ENCODE measurements around the gene EMILIN1.

The EMILIN1 gene

GRCh38 chr2:27085062-27085672, 6.8 kb downstream of the EMILIN1 start:
- H3K9me3 ChIP-seq (replicated peaks in 1 of 11) = no peaks in the 10 kb centered on the region
- H3K4me2 ChIP-seq = peak overlapping the region; percentile 88 to 100 (median 98)
- peak overlapping the region; percentile 60 to 73 (median 64) for H3K4me3 ChIP-seq
- peak overlapping the region; percentile 71 to 89 (median 81) for H3K9ac ChIP-seq
- H3K27me3 ChIP-seq = no peaks in the 10 kb centered on the region
- H3K27ac ChIP-seq = peak overlapping the region in 10 of 11 experiments; percentile 67 to 82 (median 77); a peak in 17 of 22 replicates
- H3K36me3 ChIP-seq = peaks cover 24 to 46% (median 31%) of the 10 kb centered on the region in 11 experiments
- peaks cover 61 to 92% (median 88%) of the 10 kb centered on the region in 10 experiments for H3K4me1 ChIP-seq
- TF ChIP-seq Cebpa-rat (IDR thresholded peaks at IDR 0.05) = no peak
- peaks cover 0 to 57% (median 27%) of the 10 kb centered on the region in 11 experiments; a peak in 13 of 22 replicates for H4K20me1 ChIP-seq

GRCh38 chr2:27085673-27086089, 7.3 kb downstream of the EMILIN1 start:
- Histone ChIP-seq H4K20me1 (peaks cover 0 to 57% (median 27%) of the 10 kb centered on the region in 11 experiments; a peak in 13 of 22 replicates), H3K4me1 (peaks cover 56 to 92% (median 85%) of the 10 kb centered on the region in 10 experiments), H3K27ac (peak overlapping the region; percentile 67 to 82 (median 76)), H3K9ac (peak overlapping the region; percentile 71 to 89 (median 81)), H3K4me2 (peak overlapping the region; percentile 88 to 100 (median 98)), H3K27me3 (no peaks in the 10 kb centered on the region), H3K4me3 (peak overlapping the region; percentile 60 to 73 (median 64)), H3K9me3 (replicated peaks in 1 of 11) (no peaks in the 10 kb centered on the region), H3K36me3 (peaks cover 24 to 41% (median 31%) of the 10 kb centered on the region in 11 experiments)
- TF ChIP-seq Cebpa-rat (IDR thresholded peaks at IDR 0.05) = no peak

- no peaks in the 10 kb centered on the region for H3K27me3 ChIP-seq
- peak overlapping the region; percentile 67 to 82 (median 76) for H3K27ac ChIP-seq
- peak overlapping the region; percentile 88 to 100 (median 98) for H3K4me2 ChIP-seq
- H4K20me1 ChIP-seq = peaks cover 0 to 57% (median 27%) of the 10 kb centered on the region in 11 experiments; a peak in 13 of 22 replicates
- peak overlapping the region; percentile 71 to 89 (median 81) for H3K9ac ChIP-seq
- no peak for TF ChIP-seq Cebpa-rat (IDR thresholded peaks at IDR 0.05)
- peak overlapping the region; percentile 60 to 73 (median 64) for H3K4me3 ChIP-seq
- H3K9me3 ChIP-seq (replicated peaks in 1 of 11) = no peaks in the 10 kb centered on the region
- peaks cover 52 to 93% (median 82%) of the 10 kb centered on the region in 10 experiments for H3K4me1 ChIP-seq
- H3K36me3 ChIP-seq = peaks cover 24 to 39% (median 31%) of the 10 kb centered on the region in 11 experiments
Observed at GRCh38 chr2:27086090-27086723, 7.8 kb downstream of the EMILIN1 start.

- Histone ChIP-seq H3K4me1 (peaks cover 47 to 87% (median 76%) of the 10 kb centered on the region in 10 experiments), H3K27me3 (no peaks in the 10 kb centered on the region), H3K4me3 (peak within 1 kb of the TSS; percentile 60 to 73 (median 64)), H3K27ac (peak within 1 kb of the TSS; percentile 67 to 82 (median 76)), H3K9ac (peak within 1 kb of the TSS; percentile 71 to 89 (median 81)), H3K36me3 (peaks cover 22 to 35% (median 29%) of the 10 kb centered on the region in 11 experiments), H4K20me1 (peaks cover 0 to 51% (median 27%) of the 10 kb centered on the region in 11 experiments; a peak in 13 of 22 replicates), H3K9me3 (replicated peaks in 1 of 11) (no peaks in the 10 kb centered on the region), H3K4me2 (peak within 1 kb of the TSS; percentile 88 to 100 (median 99))
- no peak for TF ChIP-seq Cebpa-rat (IDR thresholded peaks at IDR 0.05)
Observed at GRCh38 chr2:27086724-27087593, 8.5 kb downstream of the EMILIN1 start, which contains the start of gene KHK. Gene KHK (plus strand): TSS chr2:27086772. CDS start chr2:27087260, 488 bp downstream.

- Histone ChIP-seq H3K4me1 (peaks cover 37 to 81% (median 67%) of the 10 kb centered on the region in 10 experiments), H3K4me2 (peak overlapping the region in 8 of 11 experiments; percentile 88 to 99 (median 95); a peak in 13 of 22 replicates), H3K27ac (no peak overlapping the region), H4K20me1 (peaks cover 0 to 41% (median 23%) of the 10 kb centered on the region in 11 experiments; a peak in 13 of 22 replicates), H3K9ac (no peak overlapping the region), H3K27me3 (no peaks in the 10 kb centered on the region), H3K36me3 (peaks cover 12 to 26% (median 19%) of the 10 kb centered on the region in 11 experiments), H3K9me3 (replicated peaks in 1 of 11) (no peaks in the 10 kb centered on the region), H3K4me3 (no peak overlapping the region)
- no peak for TF ChIP-seq Cebpa-rat (IDR thresholded peaks at IDR 0.05)
Observed at GRCh38 chr2:27087823-27088410, 9.5 kb downstream of the EMILIN1 start.

- H3K9me3 ChIP-seq (replicated peaks in 1 of 11) = no peaks in the 10 kb centered on the region
- peaks cover 5 to 19% (median 12%) of the 10 kb centered on the region in 11 experiments; a peak in 17 of 22 replicates for H3K36me3 ChIP-seq
- H3K4me3 ChIP-seq = no peak overlapping the region
- peaks cover 0 to 34% (median 16%) of the 10 kb centered on the region in 11 experiments; a peak in 12 of 22 replicates for H4K20me1 ChIP-seq
- peak overlapping the region in 5 of 11 experiments; percentile 11 to 99 (median 88); a peak in 4 of 22 replicates for H3K4me2 ChIP-seq
- H3K27me3 ChIP-seq = no peaks in the 10 kb centered on the region
- H3K4me1 ChIP-seq = peaks cover 30 to 76% (median 60%) of the 10 kb centered on the region in 10 experiments
- H3K9ac ChIP-seq = no peak overlapping the region
- TF ChIP-seq Cebpa-rat (IDR thresholded peaks at IDR 0.05) = no peak
- no peak overlapping the region for H3K27ac ChIP-seq
Observed at GRCh38 chr2:27088634-27089033, 10.2 kb downstream of the EMILIN1 start.

GRCh38 chr2:27089111-27089954, 10.9 kb downstream of the EMILIN1 start:
- H3K27ac ChIP-seq = no peak overlapping the region
- no peaks in the 10 kb centered on the region for H3K9me3 ChIP-seq (replicated peaks in 1 of 11)
- peaks cover 23 to 69% (median 53%) of the 10 kb centered on the region in 10 experiments for H3K4me1 ChIP-seq
- TF ChIP-seq Cebpa-rat (IDR thresholded peaks at IDR 0.05) = no peak
- peak overlapping the region in 8 of 11 experiments; percentile 34 to 99 (median 40); a peak in 13 of 22 replicates for H3K4me2 ChIP-seq
- no peak overlapping the region for H3K9ac ChIP-seq
- no peaks in the 10 kb centered on the region for H3K27me3 ChIP-seq
- no peak overlapping the region for H3K4me3 ChIP-seq
- peaks cover 0 to 12% (median 6%) of the 10 kb centered on the region in 11 experiments; a peak in 13 of 22 replicates for H3K36me3 ChIP-seq
- H4K20me1 ChIP-seq = peaks cover 0 to 27% (median 9%) of the 10 kb centered on the region in 11 experiments; a peak in 11 of 22 replicates
